ENCODE data around the gene BAHD1.

Gene BAHD1

DNA sequence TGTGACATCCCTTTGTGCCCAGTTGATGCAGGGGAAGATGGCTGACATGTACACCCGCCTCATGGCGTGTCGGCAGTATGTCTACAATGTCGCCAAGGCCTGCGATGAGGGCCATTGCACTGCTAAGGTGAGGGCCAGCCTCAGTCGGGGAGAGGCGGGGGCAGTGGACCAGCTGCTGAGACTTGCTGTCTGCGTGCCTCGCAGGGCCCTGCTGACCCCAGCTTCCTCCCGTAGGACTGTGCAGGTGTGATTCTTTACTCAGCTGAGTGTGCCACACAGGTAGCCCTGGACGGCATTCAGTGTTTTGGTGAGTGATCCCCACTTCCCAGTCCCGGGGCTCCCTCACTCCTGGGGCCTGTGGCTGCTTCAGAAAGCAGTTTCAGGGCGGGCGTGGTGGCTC lies 24.7 kb upstream of the BAHD1 start:
- Histone ChIP-seq H3K79me2 (no peaks in the 10 kb centered on the region), H3K4me2 (ENCODE audit: low read length) (no peak overlapping the region), H3K9ac (no peak overlapping the region), H3K36me3 (ENCODE audit: control insufficient read depth, insufficient read depth, low read length) (no peaks in the 10 kb centered on the region), H2AFZ (no peak overlapping the region), H3K4me3 (ENCODE audit: low read depth, low read length) (no peak overlapping the region), H3K27ac (no peak overlapping the region), H3K4me1 (peaks cover 3% of the 10 kb centered on the region), H3K27me3 (ENCODE audit: control insufficient read depth, insufficient read depth, low read length) (no peaks in the 10 kb centered on the region), H3K9me3 (ENCODE audit: control insufficient read depth, low read length) (no peaks in the 10 kb centered on the region)
- TF ChIP-seq, protein P1, sequence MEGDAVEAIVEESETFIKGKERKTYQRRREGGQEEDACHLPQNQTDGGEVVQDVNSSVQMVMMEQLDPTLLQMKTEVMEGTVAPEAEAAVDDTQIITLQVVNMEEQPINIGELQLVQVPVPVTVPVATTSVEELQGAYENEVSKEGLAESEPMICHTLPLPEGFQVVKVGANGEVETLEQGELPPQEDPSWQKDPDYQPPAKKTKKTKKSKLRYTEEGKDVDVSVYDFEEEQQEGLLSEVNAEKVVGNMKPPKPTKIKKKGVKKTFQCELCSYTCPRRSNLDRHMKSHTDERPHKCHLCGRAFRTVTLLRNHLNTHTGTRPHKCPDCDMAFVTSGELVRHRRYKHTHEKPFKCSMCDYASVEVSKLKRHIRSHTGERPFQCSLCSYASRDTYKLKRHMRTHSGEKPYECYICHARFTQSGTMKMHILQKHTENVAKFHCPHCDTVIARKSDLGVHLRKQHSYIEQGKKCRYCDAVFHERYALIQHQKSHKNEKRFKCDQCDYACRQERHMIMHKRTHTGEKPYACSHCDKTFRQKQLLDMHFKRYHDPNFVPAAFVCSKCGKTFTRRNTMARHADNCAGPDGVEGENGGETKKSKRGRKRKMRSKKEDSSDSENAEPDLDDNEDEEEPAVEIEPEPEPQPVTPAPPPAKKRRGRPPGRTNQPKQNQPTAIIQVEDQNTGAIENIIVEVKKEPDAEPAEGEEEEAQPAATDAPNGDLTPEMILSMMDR (IDR thresholded peaks at IDR 0.05), result no peak

DNA sequence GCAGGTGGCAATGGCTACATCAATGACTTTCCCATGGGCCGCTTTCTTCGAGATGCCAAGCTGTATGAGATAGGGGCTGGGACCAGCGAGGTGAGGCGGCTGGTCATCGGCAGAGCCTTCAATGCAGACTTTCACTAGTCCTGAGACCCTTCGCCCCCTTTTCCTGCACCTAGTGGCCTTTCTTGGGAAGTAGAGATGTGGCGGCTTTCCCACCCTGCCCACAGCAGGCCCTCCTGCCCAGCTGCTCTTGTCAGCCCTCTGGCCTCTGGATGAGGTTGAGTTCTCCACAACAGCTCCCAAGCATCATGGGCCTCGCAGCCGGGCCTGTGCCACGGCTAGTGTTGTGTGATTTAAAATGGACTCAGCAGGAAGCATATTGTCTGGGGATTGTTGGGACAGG lies 22.6 kb upstream of the BAHD1 start:
- Histone ChIP-seq H3K27ac (no peak overlapping the region), H2AFZ (no peak overlapping the region), H3K4me3 (ENCODE audit: low read depth, low read length) (no peak overlapping the region), H3K9me3 (ENCODE audit: control insufficient read depth, low read length) (no peaks in the 10 kb centered on the region), H3K79me2 (no peaks in the 10 kb centered on the region), H3K4me1 (peaks cover 3% of the 10 kb centered on the region), H3K36me3 (ENCODE audit: control insufficient read depth, insufficient read depth, low read length) (no peaks in the 10 kb centered on the region), H3K4me2 (ENCODE audit: low read length) (no peak overlapping the region), H3K27me3 (ENCODE audit: control insufficient read depth, insufficient read depth, low read length) (no peaks in the 10 kb centered on the region), H3K9ac (no peak overlapping the region)
- TF ChIP-seq, protein P1 (IDR thresholded peaks at IDR 0.05), result no peak

DNA sequence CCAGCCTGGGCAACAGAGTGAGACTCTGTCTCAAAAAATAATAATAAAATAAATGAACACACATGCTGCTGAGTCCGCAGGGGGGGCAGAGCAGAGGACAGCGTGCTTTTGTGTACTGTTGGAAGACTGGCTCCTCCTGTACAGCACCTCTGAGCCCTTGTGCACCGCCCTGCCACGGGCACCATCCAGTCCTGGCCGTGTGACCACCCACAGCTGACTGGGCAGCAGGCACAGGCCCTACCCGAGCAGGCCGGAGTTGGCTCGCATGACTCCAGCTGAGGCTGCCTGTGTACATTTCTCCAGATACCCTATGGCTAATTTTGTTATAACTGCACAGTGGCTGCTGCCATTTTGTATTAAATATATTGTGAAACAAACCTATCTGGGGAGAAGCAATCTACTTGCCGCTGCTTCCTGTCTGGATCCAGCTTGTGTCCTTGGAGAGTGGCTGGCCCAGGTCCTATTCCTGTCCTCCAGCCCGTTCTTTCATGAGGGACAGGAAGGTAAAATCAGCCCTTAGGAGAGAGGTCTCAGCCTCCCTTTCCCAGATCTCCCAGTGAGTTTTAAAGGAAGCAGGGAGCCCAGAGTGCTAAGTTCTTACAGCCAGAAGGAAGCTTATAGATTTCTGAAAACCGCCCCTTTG lies 20.6 kb upstream of the BAHD1 start:
- no peak overlapping the region for H3K4me3 ChIP-seq (ENCODE audit: low read depth, low read length)
- no peak overlapping the region for H3K9ac ChIP-seq
- H3K79me2 ChIP-seq, result no peaks in the 10 kb centered on the region
- H3K4me2 ChIP-seq (ENCODE audit: low read length), result peak overlapping the region; percentile 57
- H3K36me3 ChIP-seq (ENCODE audit: control insufficient read depth, insufficient read depth, low read length), result no peaks in the 10 kb centered on the region
- H3K9me3 ChIP-seq (ENCODE audit: control insufficient read depth, low read length), result no peaks in the 10 kb centered on the region
- H3K27ac ChIP-seq, result peak overlapping the region; percentile 29
- no peak overlapping the region for H2AFZ ChIP-seq
- peaks cover 3% of the 10 kb centered on the region for H3K4me1 ChIP-seq
- no peaks in the 10 kb centered on the region for H3K27me3 ChIP-seq (ENCODE audit: control insufficient read depth, insufficient read depth, low read length)
- TF ChIP-seq, protein P1 (IDR thresholded peaks at IDR 0.05), result no peak

DNA sequence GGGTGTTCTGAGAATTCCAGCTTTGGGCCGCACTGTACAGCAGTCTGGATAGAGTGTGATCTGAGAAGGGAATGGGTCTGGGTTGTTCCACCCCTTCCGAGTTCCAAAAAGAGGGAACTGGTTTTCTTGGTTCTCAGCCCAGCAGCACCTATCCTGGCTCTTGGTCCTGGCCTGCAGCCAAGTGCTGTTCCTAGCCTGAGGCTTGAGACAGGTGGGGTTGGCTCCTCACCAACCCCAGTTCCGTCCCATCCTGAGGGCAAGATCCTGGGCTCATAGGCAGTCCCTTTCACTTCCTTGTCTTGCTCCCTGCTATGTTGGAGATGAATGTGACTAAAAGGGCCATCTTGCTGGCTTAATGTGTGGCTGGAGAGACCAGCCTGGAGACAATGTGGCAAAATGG lies 20.0 kb upstream of the BAHD1 start:
- Histone ChIP-seq H3K4me3 (ENCODE audit: low read depth, low read length) (no peak overlapping the region), H3K79me2 (no peaks in the 10 kb centered on the region), H3K4me2 (ENCODE audit: low read length) (peak overlapping the region; percentile 57), H2AFZ (no peak overlapping the region), H3K4me1 (peaks cover 3% of the 10 kb centered on the region), H3K27ac (peak overlapping the region; percentile 29), H3K27me3 (ENCODE audit: control insufficient read depth, insufficient read depth, low read length) (no peaks in the 10 kb centered on the region), H3K9ac (no peak overlapping the region), H3K36me3 (ENCODE audit: control insufficient read depth, insufficient read depth, low read length) (no peaks in the 10 kb centered on the region), H3K9me3 (ENCODE audit: control insufficient read depth, low read length) (no peaks in the 10 kb centered on the region)
- TF ChIP-seq, protein P1 (IDR thresholded peaks at IDR 0.05), result no peak
